ENCODE data around the gene INTU. TPM values are rescaled to one million over a fixed set of nuclear protein-coding genes. Genes with fewer than 3 reads are reported as not detected.

Gene INTU
- total RNA-seq, 4 donors from 2014 or later = 5.9 to 8.7 (median 7.1) TPM

DNA sequence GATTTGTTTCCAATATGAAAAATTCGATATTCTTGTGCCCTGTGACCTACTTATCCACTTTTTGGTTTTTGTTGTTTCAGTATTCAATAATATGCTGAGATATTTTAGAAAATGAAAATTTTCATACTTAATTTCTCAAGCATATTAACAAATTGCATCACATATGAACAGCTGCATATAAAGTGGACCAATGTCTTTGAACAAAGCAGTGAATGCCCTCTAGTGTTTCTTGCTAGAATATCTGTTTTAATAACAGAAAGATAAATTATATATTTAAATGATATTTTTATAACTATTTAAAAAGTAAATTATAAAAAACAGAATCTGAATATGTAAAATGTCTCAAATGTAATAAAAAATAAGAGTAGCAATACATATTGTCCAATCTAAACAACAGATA, 31.7 kb upstream of the INTU start:
- Histone ChIP-seq H3K4me3 (no peak overlapping the region), H3K27ac (replicated peaks in 1 of 4) (no peak overlapping the region), H3K9me3 (no peaks in the 10 kb centered on the region), H3K4me1 (no peaks in the 10 kb centered on the region), H3K27me3 (peaks cover 0 to 5% (median 0%) of the 10 kb centered on the region in 4 donors), H3K36me3 (no peaks in the 10 kb centered on the region)
- WGBS = 93% methylated on average over 1 of the region's 1 CpG
- TF ChIP-seq EP300 (IDR thresholded peaks at IDR 0.05) (no peak), CTCF (IDR thresholded peaks at IDR 0.05) (no peak), POLR2AphosphoS5 (IDR thresholded peaks at IDR 0.05) (no peak), POLR2A (IDR thresholded peaks at IDR 0.05; ENCODE audit: low read depth) (no peak)
- no peak for DNase-seq (ENCODE audit: extremely low spot score)
- intact Hi-C loops (cut with DNase I) = no loop called here

DNA sequence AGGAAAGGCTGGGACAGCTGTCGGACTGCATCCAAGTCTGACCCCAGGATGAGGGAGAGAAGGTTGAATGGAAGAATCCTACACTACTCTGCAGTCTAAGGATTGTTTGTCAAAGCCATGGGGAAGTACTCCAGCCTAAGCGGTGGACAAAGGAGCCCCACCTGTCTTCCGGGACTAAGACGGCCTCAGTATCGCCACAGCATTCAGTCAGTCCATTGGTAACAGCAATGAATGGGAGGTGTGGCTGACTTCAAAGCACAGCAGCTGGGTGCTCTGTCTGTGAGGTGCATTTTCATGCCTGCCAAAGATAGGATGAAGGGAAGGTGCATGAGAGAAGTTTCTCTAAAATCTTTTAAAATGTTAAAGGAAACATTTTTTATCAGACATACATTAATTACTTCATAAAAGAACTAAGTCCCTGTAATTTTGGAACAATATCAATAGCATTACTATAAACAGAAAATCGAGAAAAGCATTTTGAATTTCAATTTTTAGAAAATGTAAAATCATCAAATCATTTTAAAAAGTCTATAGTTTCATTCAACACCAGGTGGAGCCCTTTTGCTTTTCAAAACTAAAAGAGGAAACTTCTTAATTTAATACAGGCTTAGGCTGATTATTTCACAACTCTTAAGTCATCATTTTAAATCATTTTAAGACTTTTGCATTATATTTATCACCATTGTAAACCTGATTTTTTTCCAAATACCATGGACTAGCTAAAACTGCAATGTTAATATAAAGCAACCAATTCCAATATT, 27.6 kb upstream of the INTU start:
- Histone ChIP-seq H3K9me3 (no peaks in the 10 kb centered on the region), H3K4me3 (no peak overlapping the region), H3K27ac (replicated peaks in 1 of 4) (no peak overlapping the region), H3K27me3 (peaks cover 0 to 5% (median 0%) of the 10 kb centered on the region in 4 donors), H3K36me3 (no peaks in the 10 kb centered on the region), H3K4me1 (no peaks in the 10 kb centered on the region)
- no peak for DNase-seq (ENCODE audit: extremely low spot score)
- WGBS = 20% methylated on average over 6 of the region's 6 CpGs
- intact Hi-C loops (cut with DNase I) = loop anchor here (2.0 kb wide), 1 partner anchor 128 kb away; no protein-coding TSS in a partner anchor
- TF ChIP-seq POLR2AphosphoS5 (IDR thresholded peaks at IDR 0.05) (no peak), CTCF (IDR thresholded peaks at IDR 0.05) (peak; percentile 44 to 62 (median 61)), POLR2A (IDR thresholded peaks at IDR 0.05; ENCODE audit: low read depth) (no peak), EP300 (IDR thresholded peaks at IDR 0.05) (no peak)

- TF ChIP-seq POLR2A (IDR thresholded peaks at IDR 0.05; ENCODE audit: low read depth) (no peak), POLR2AphosphoS5 (IDR thresholded peaks at IDR 0.05) (no peak), EP300 (IDR thresholded peaks at IDR 0.05) (no peak), CTCF (IDR thresholded peaks at IDR 0.05) (no peak)
- Histone ChIP-seq H3K4me3 (no peak overlapping the region), H3K27ac (replicated peaks in 1 of 4) (no peak overlapping the region), H3K27me3 (peaks cover 0 to 5% (median 0%) of the 10 kb centered on the region in 4 donors), H3K9me3 (no peaks in the 10 kb centered on the region), H3K36me3 (no peaks in the 10 kb centered on the region), H3K4me1 (no peaks in the 10 kb centered on the region)
- intact Hi-C loops (cut with DNase I) = no loop called here
- DNase-seq (ENCODE audit: extremely low spot score) = no peak
Measured at GRCh38 chr4:127606823-127607222, 25.9 kb upstream of the INTU start.

DNA sequence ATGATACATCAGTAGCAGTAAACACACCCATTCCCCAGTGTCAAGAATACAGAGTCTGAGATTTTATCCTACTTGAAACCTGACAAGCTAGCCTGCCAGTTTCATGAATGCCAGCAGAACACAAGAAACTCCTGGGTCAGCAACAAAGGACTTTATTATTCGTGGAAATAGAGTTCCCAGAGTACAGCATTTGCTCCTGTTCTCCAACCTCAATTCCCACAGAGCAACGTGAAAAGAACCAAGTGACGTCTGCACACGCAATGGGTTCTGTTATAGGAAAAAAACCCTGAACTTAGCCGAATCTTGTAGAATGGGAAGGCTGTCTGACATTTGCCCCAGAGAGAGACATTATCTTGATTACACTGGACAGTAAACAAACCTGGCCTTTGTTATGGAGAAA, 23.3 kb upstream of the INTU start:
- Histone ChIP-seq H3K36me3 (no peaks in the 10 kb centered on the region), H3K4me3 (no peak overlapping the region), H3K4me1 (no peaks in the 10 kb centered on the region), H3K9me3 (no peaks in the 10 kb centered on the region), H3K27ac (replicated peaks in 1 of 4) (no peak overlapping the region), H3K27me3 (peaks cover 0 to 5% (median 0%) of the 10 kb centered on the region in 4 donors)
- no peak for DNase-seq (ENCODE audit: extremely low spot score)
- 67% methylated on average over 5 of the region's 5 CpGs for WGBS
- TF ChIP-seq POLR2AphosphoS5 (IDR thresholded peaks at IDR 0.05) = no peak
- TF ChIP-seq CTCF (IDR thresholded peaks at IDR 0.05) = no peak
- no peak for TF ChIP-seq POLR2A (IDR thresholded peaks at IDR 0.05; ENCODE audit: low read depth)
- TF ChIP-seq EP300 (IDR thresholded peaks at IDR 0.05) = no peak
- intact Hi-C loops (cut with DNase I) = no loop called here
